Erythroblast (primary cell): ENCODE measurements around the gene SYNM.

Experiments
- GATA1 ChIP-seq: IDR thresholded peaks from 2 replicates; pipeline ENCODE4 v1.6.1; 2011; ENCODE audit warnings: low read depth, mild to moderate bottlenecking, control low read depth, low read length, moderate library complexity
- POLR2A ChIP-seq: IDR thresholded peaks from 2 replicates; pipeline ENCODE4 v1.6.1; 2011; ENCODE audit warnings: mild to moderate bottlenecking, low read length

DNA sequence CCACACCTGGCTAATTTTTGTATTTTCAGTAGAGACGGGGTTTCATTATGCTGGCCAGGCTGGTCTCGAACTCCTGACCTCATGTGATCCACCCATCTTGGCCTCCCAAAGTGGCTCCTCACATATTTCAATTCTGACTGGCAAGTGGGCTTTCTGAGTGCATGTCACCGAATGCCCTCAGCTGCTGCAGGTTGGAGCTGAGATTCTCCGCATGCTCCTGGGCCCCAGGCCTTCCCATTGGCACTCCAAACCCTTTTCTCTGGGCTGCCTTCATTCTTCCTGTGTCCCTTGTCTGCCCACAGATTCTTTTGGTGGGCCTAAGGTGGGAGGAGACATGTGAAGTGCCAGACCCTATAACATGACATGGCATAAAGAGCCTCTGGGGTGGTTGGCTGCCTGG, 67.3 kb downstream of the SYNM start:
- TF ChIP-seq POLR2A (no peak), GATA1 (no peak)
